HG03469 (cell line): ENCODE results near the gene JPT2.
"Not testable (repeated sequence)": the region's sequence is repeated elsewhere in the genome, so short reads cannot be mapped to it uniquely, and the experiment has no call there.

Experiments used
- ATAC-seq: cut with Tn5 transposase; IDR thresholded peaks from one replicate; pipeline ENCODE4 v1.9.1; 2021; ENCODE audit warnings: mild to moderate bottlenecking, moderate library complexity, moderate number of reproducible peaks; ENCODE audit not compliant: unreplicated experiment

Gene JPT2

GRCh38 chr16:1727651-1728624 lies 49.9 kb downstream of the JPT2 start:
- ATAC-seq = no peak

GRCh38 chr16:1729026-1729425 lies 50.9 kb downstream of the JPT2 start:
- no peak for ATAC-seq

GRCh38 chr16:1729445-1729844 lies 51.4 kb downstream of the JPT2 start:
- ATAC-seq = no peak

- no peak for ATAC-seq
Measured at GRCh38 chr16:1731073-1731472, 53.0 kb downstream of the JPT2 start.

GRCh38 chr16:1731603-1732002 lies 53.5 kb downstream of the JPT2 start:
- no peak for ATAC-seq

- no peak for ATAC-seq
Measured at GRCh38 chr16:1732071-1732470, 54.0 kb downstream of the JPT2 start.

- ATAC-seq = not testable (repeated sequence)
Measured at GRCh38 chr16:1732551-1732987, 54.5 kb downstream of the JPT2 start.

GRCh38 chr16:1734123-1734522 lies 56.0 kb downstream of the JPT2 start:
- no peak for ATAC-seq

- no peak for ATAC-seq
Measured at GRCh38 chr16:1734816-1735215, 56.7 kb downstream of the JPT2 start.

GRCh38 chr16:1740234-1740633 lies 62.2 kb downstream of the JPT2 start:
- no peak for ATAC-seq

- no peak for ATAC-seq
Measured at GRCh38 chr16:1740781-1741490, 62.9 kb downstream of the JPT2 start.

- no peak for ATAC-seq
Measured at GRCh38 chr16:1741553-1742165, 63.6 kb downstream of the JPT2 start.

- no peak for ATAC-seq
Measured at GRCh38 chr16:1743376-1744337, 65.6 kb downstream of the JPT2 start.

GRCh38 chr16:1744338-1744840 lies 66.3 kb downstream of the JPT2 start:
- no peak for ATAC-seq

- ATAC-seq = no peak
Measured at GRCh38 chr16:1745181-1745899, 67.3 kb downstream of the JPT2 start.

- ATAC-seq = no peak
Measured at GRCh38 chr16:1745900-1746692, 68.0 kb downstream of the JPT2 start.

- ATAC-seq = no peak
Measured at GRCh38 chr16:1746693-1747195, 68.7 kb downstream of the JPT2 start.

- ATAC-seq = no peak
Measured at GRCh38 chr16:1747934-1748333, 69.9 kb downstream of the JPT2 start.
